ENCODE results near the gene TRIM21. TPM values are rescaled to one million over a fixed set of nuclear protein-coding genes. Genes with fewer than 3 reads are reported as not detected.
"Not testable (repeated sequence)": the region's sequence is repeated elsewhere in the genome, so short reads cannot be mapped to it uniquely, and the experiment has no call there.

The TRIM21 gene
- polyA plus RNA-seq, 1 donor from 2014 or later = 37.5 TPM

- Mint-ChIP-seq H3K4me1 (no peaks in the 10 kb centered on the region), H3K9me3 (peaks cover 0 to 2% (median 2%) of the 10 kb centered on the region in 3 donors), H3K27ac (no peak within 1 kb of the TSS), H3K4me3 (no peak within 1 kb of the TSS), H3K27me3 (peaks cover 1% of the 10 kb centered on the region), H3K36me3 (peaks cover 4% of the 10 kb centered on the region)
These were observed 25.2 kb downstream of the TRIM21 start, which contains the start of gene OR52B4 for GRCh38 chr11:4368286-4368685. TSS of gene OR52B4 (minus strand) at chr11:4368386. CDS start at chr11:4368295, 91 bp downstream.

DNA sequence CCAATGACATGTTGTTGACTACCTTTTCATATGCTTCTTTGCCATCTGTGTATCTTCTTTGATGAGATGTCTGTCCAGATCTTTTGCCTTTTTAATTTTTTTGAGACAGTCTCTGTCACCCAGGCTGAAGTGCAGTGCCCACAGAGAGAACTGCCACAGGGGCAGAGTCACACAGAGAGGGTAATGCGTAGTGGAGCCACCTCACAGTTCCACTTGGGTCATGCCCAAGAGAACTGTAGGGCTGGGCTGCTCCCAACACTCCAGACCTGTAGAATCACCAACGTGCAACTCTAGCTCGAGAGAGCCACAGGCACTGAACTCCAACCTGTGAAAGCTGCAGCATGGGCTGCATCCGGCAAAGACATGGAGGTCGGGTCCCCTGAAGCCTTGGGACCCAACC lies 45.4 kb downstream of the TRIM21 start:
- H3K27ac Mint-ChIP-seq, H3K27me3 Mint-ChIP-seq, H3K4me3 Mint-ChIP-seq, H3K4me1 Mint-ChIP-seq, H3K9me3 Mint-ChIP-seq, H3K36me3 Mint-ChIP-seq: not testable (repeated sequence)

DNA sequence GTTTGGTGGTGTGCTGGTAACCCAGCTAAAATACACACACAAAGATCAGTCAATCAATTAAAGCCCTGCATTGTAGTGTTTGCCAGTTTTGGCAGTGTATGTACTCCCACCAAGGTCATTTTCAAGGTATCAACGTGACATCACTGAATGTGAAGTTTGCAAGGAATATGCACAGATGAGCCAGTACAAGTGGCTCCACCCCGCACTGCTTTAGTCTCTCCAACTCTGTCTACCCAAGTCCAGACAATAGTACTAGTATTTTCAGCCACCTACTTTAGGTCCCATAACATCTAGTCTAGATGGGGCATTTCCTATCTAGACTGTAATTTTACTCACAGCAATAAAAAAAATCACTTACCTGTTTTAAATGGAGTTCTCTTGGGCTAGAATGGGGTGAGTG lies 48.1 kb downstream of the TRIM21 start:
- H3K27ac Mint-ChIP-seq, H3K9me3 Mint-ChIP-seq, H3K4me3 Mint-ChIP-seq, H3K36me3 Mint-ChIP-seq, H3K4me1 Mint-ChIP-seq, H3K27me3 Mint-ChIP-seq: not testable (repeated sequence)

Other genes starting within 250 kb of the TRIM21 start
- not detected for gene OR52B4, start 25.3 kb downstream of the TRIM21 start, polyA plus RNA-seq
- not detected for gene OR52K2, start 55.6 kb upstream of the TRIM21 start, polyA plus RNA-seq
- gene OR52K1, start 88.9 kb upstream of the TRIM21 start, polyA plus RNA-seq = not detected
- not detected for gene OR52M1, start 151.5 kb upstream of the TRIM21 start, polyA plus RNA-seq
- not detected for gene OR52I2, start 188.0 kb upstream of the TRIM21 start, polyA plus RNA-seq
- not detected for gene OR52I1, start 200.3 kb upstream of the TRIM21 start, polyA plus RNA-seq
- 13.1 TPM for gene TRIM68, start 214.5 kb upstream of the TRIM21 start, polyA plus RNA-seq
- gene OR51D1, start 243.8 kb upstream of the TRIM21 start, polyA plus RNA-seq = not detected

Measured in IgD-negative memory B cell (primary cell).